Hematopoietic multipotent progenitor cell treated with erythropoietin and hydrocortisone succinate and interleukin-3 and kit ligand, for 6 days (in vitro differentiated cells): ENCODE data around the gene KCNT1.

Experiments
- DNase-seq: peaks from one replicate; pipeline ENCODE4 v3.0.0-alpha.2; 2015

Gene KCNT1

GRCh38 chr9:135701067-135701958, 672 bp upstream of the KCNT1 start:
- no peak for DNase-seq

- DNase-seq: no peak
Observed at GRCh38 chr9:135703726-135704125, 1.7 kb downstream of the KCNT1 start.

- DNase-seq: no peak
Observed at GRCh38 chr9:135704483-135704882, 2.5 kb downstream of the KCNT1 start.

- DNase-seq: no peak
Observed at GRCh38 chr9:135705376-135705775, 3.4 kb downstream of the KCNT1 start.

- DNase-seq: no peak
Observed at GRCh38 chr9:135706288-135706687, 4.3 kb downstream of the KCNT1 start.

GRCh38 chr9:135707252-135708138, 5.5 kb downstream of the KCNT1 start:
- no peak for DNase-seq

- no peak for DNase-seq
Observed at GRCh38 chr9:135708164-135708563, 6.2 kb downstream of the KCNT1 start.

- no peak for DNase-seq
Observed at GRCh38 chr9:135711391-135711790, 9.4 kb downstream of the KCNT1 start.

- DNase-seq: no peak
Observed at GRCh38 chr9:135711881-135712280, 9.9 kb downstream of the KCNT1 start.

- no peak for DNase-seq
Observed at GRCh38 chr9:135712613-135713295, 10.8 kb downstream of the KCNT1 start.

- DNase-seq: no peak
Observed at GRCh38 chr9:135714242-135715055, 12.5 kb downstream of the KCNT1 start.

GRCh38 chr9:135715056-135715595, 13.1 kb downstream of the KCNT1 start:
- DNase-seq: no peak

- no peak for DNase-seq
Observed at GRCh38 chr9:135716045-135716444, 14.1 kb downstream of the KCNT1 start.

- DNase-seq: no peak
Observed at GRCh38 chr9:135717410-135717809, 15.4 kb downstream of the KCNT1 start.

- no peak for DNase-seq
Observed at GRCh38 chr9:135718616-135719015, 16.6 kb downstream of the KCNT1 start.

GRCh38 chr9:135719472-135719871, 17.5 kb downstream of the KCNT1 start:
- DNase-seq: no peak

- DNase-seq: no peak
Observed at GRCh38 chr9:135722365-135722764, 20.4 kb downstream of the KCNT1 start.

GRCh38 chr9:135724186-135724787, 22.3 kb downstream of the KCNT1 start:
- no peak for DNase-seq

GRCh38 chr9:135726138-135726853, 24.3 kb downstream of the KCNT1 start:
- no peak for DNase-seq

GRCh38 chr9:135727257-135727875, 25.4 kb downstream of the KCNT1 start:
- DNase-seq: no peak
